ENCODE results near the gene MYOT.

DNA sequence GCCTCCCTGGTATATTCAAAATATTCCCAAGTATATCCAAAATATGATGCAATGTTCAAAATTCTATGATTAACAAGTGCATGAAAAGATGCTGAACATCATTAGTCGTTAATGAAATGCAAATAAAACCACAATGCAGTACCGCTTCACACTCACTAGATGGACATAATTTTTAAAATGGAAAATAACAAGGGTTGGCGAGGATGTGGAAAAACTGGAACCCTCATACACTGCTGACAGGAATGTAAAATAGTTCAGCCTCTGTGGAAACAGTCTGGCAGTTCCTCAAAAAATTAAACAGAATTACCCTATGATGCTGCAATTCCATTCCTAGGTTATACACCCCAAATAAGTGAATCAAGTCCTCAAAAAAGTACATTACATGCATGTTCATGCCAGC lies 36.1 kb upstream of the MYOT start:
- TF ChIP-seq, protein P1, sequence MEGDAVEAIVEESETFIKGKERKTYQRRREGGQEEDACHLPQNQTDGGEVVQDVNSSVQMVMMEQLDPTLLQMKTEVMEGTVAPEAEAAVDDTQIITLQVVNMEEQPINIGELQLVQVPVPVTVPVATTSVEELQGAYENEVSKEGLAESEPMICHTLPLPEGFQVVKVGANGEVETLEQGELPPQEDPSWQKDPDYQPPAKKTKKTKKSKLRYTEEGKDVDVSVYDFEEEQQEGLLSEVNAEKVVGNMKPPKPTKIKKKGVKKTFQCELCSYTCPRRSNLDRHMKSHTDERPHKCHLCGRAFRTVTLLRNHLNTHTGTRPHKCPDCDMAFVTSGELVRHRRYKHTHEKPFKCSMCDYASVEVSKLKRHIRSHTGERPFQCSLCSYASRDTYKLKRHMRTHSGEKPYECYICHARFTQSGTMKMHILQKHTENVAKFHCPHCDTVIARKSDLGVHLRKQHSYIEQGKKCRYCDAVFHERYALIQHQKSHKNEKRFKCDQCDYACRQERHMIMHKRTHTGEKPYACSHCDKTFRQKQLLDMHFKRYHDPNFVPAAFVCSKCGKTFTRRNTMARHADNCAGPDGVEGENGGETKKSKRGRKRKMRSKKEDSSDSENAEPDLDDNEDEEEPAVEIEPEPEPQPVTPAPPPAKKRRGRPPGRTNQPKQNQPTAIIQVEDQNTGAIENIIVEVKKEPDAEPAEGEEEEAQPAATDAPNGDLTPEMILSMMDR (IDR thresholded peaks at IDR 0.05), result no peak
- no peak for TF ChIP-seq POLR2A (IDR thresholded peaks at IDR 0.05)

Data from thyroid gland (tissue), 4 donors.